Fibroblast of lung (primary cell): Measurements from ENCODE around the gene ACCS. TPM values are rescaled to one million over a fixed set of nuclear protein-coding genes. Genes with fewer than 3 reads are reported as not detected.

ENCODE experiments used
- DNase-seq, 2 donors: peaks; one replicate each; pipeline versions ENCODE4 v3.0.0 to v3.0.0-alpha.2; 2010; ENCODE audit warnings: low read depth in 2 of 2
- H2AFZ ChIP-seq: 2 replicates; pipeline ENCODE4 v1.5.1; 2012; ENCODE audit warnings: low read length, control low read depth, inconsistent platforms
- H3K27ac ChIP-seq: 2 replicates; pipeline ENCODE4 v1.5.1; 2011; ENCODE audit warnings: low read length, control low read depth; ENCODE audit not compliant: insufficient read depth
- H3K27me3 ChIP-seq: 2 replicates; pipeline ENCODE4 v1.5.1; 2011; ENCODE audit warnings: mild to moderate bottlenecking, low read length; ENCODE audit not compliant: control insufficient read depth, insufficient read depth
- H3K36me3 ChIP-seq: 2 replicates; pipeline ENCODE4 v1.5.1; 2011; ENCODE audit warnings: low read length; ENCODE audit not compliant: control insufficient read depth, insufficient read depth
- H3K4me1 ChIP-seq: 2 replicates; pipeline ENCODE4 v1.5.1; 2011; ENCODE audit warnings: low read length; ENCODE audit not compliant: control insufficient read depth, insufficient read depth; ENCODE audit errors: extremely low read depth
- H3K4me2 ChIP-seq: 2 replicates; pipeline ENCODE4 v1.5.1; 2011; ENCODE audit warnings: low read length, control low read depth; ENCODE audit not compliant: insufficient read depth; ENCODE audit errors: extremely low read depth
- H3K4me3 ChIP-seq, 4 experiments: fragments of 200-600 bp in 1 of 4; sonication (generic) in 1 of 4; replicated peaks in 1 of 4; 2 replicates each; pipeline ENCODE4 v1.5.1; 2011 to 2016; ENCODE audit warnings: low read length in 4 of 4, low read depth in 3 of 4, mild to moderate bottlenecking in 3 of 4, control low read depth in 2 of 4, inconsistent platforms in 1 of 4, mixed read lengths in 1 of 4; ENCODE audit not compliant: insufficient read depth in 1 of 4; ENCODE audit errors: control extremely low read depth in 1 of 4
- H3K79me2 ChIP-seq: 2 replicates; pipeline ENCODE4 v1.5.1; 2012; ENCODE audit warnings: mild to moderate bottlenecking, low read length, inconsistent platforms; ENCODE audit not compliant: control insufficient read depth, insufficient read depth
- H3K9ac ChIP-seq: 2 replicates; pipeline ENCODE4 v1.5.1; 2011; ENCODE audit warnings: mild to moderate bottlenecking, low read length, control low read depth; ENCODE audit not compliant: insufficient read depth
- H3K9me3 ChIP-seq: 2 replicates; pipeline ENCODE4 v1.5.1; 2012; ENCODE audit warnings: low read depth, low read length; ENCODE audit not compliant: control insufficient read depth, insufficient read depth
- H4K20me1 ChIP-seq: 2 replicates; pipeline ENCODE4 v1.5.1; 2011; ENCODE audit warnings: low read length; ENCODE audit not compliant: control insufficient read depth, insufficient read depth; ENCODE audit errors: extremely low read depth
- CTCF ChIP-seq, 2 donors: IDR thresholded peaks in 1 of 2; conservative IDR thresholded peaks in 1 of 2; 1 replicate in 1 of 2; 2 replicates in 1 of 2; pipeline ENCODE4 v1.5.1; 2011 to 2012; ENCODE audit warnings: low read length in 2 of 2, control low read depth in 1 of 2, inconsistent platforms in 1 of 2, low read depth in 1 of 2, mild to moderate bottlenecking in 1 of 2
- EZH2 ChIP-seq: IDR thresholded peaks from 2 replicates; pipeline ENCODE4 v1.5.1; 2012; ENCODE audit warnings: low read length, control low read depth, mild to moderate bottlenecking; ENCODE audit errors: missing control alignments
- polyA minus RNA-seq: library from RNA; depleted of rRNA, polyadenylated mRNA; stranded (reverse); fragments of >200 nt; gene quantifications from 2 replicates; pipeline ENCODE4 v1.2.3, GENCODE V29; 2011; ENCODE audit warnings: low replicate concordance
- polyA plus RNA-seq, 2 donors: library from polyadenylated mRNA; depleted of rRNA in 1 of 2; stranded (reverse) in 1 of 2; unstranded in 1 of 2; fragments of >200 nt; gene quantifications; 2 replicates each; pipeline ENCODE4 v1.2.1, GENCODE V29; 2011 to 2012; ENCODE audit warnings: missing spikeins in 1 of 2
- total RNA-seq: library from RNA; depleted of rRNA; stranded (reverse); fragments of >200 nt; gene quantifications from 2 replicates; pipeline ENCODE4 v1.2.1, GENCODE V29; 2014

The ACCS gene
- 8.2 and 14.2 TPM in 2 replicates for total RNA-seq
- 3.6 and 13.7 TPM in 2 replicates for polyA plus RNA-seq
- polyA plus RNA-seq (2012): 3.6 and 9.2 TPM in 2 replicates
- 3.3 and 27.0 TPM in 2 replicates for polyA minus RNA-seq

GRCh38 chr11:44065841-44066731 lies at the start of gene ACCS:
TSS of gene ACCS (plus strand) at chr11:44066270. CDS start at chr11:44067628, 1,358 bp downstream.
- peak within 1 kb of the TSS; percentile 77 for H3K9ac ChIP-seq
- H3K36me3 ChIP-seq: no peaks in the 10 kb centered on the region
- no peaks in the 10 kb centered on the region for H3K9me3 ChIP-seq
- peak within 1 kb of the TSS; percentile 82 for H3K4me2 ChIP-seq
- H2AFZ ChIP-seq: peak within 1 kb of the TSS; percentile 93
- TF ChIP-seq EZH2: no peak
- TF ChIP-seq CTCF (conservative IDR thresholded peaks at IDR 0.05 in 1 of 2, IDR thresholded peaks at IDR 0.05 in 1 of 2; ENCODE audit: low read depth in 1 of 2, low read length in 2 of 2): peak; percentile 53 to 70
- DNase-seq: peak; percentile 96 to 97
- no peaks in the 10 kb centered on the region for H3K4me1 ChIP-seq
- H4K20me1 ChIP-seq: no peaks in the 10 kb centered on the region
- H3K27me3 ChIP-seq: no peaks in the 10 kb centered on the region
- peak within 1 kb of the TSS; percentile 71 for H3K27ac ChIP-seq
- H3K4me3 ChIP-seq: peak within 1 kb of the TSS; percentile 60 to 84 (median 74)
- no peaks in the 10 kb centered on the region for H3K79me2 ChIP-seq

- TF ChIP-seq EZH2 (no peak), CTCF (conservative IDR thresholded peaks at IDR 0.05 in 1 of 2, IDR thresholded peaks at IDR 0.05 in 1 of 2; ENCODE audit: low read depth in 1 of 2, low read length in 2 of 2) (no peak)
- Histone ChIP-seq H3K9me3 (no peaks in the 10 kb centered on the region), H3K36me3 (no peaks in the 10 kb centered on the region), H3K27ac (no peak overlapping the region), H3K4me1 (peaks cover 30% of the 10 kb centered on the region), H4K20me1 (no peaks in the 10 kb centered on the region), H3K9ac (no peak overlapping the region), H3K79me2 (no peaks in the 10 kb centered on the region), H3K27me3 (no peaks in the 10 kb centered on the region), H3K4me3 (no peak overlapping the region), H3K4me2 (peak overlapping the region; percentile 51), H2AFZ (no peak overlapping the region)
- no peak for DNase-seq
Observed at GRCh38 chr11:44016546-44017442, 49.3 kb upstream of the ACCS start.
